ENCODE results near the gene ZNF469.

Gene ZNF469

GRCh38 chr16:88382491-88383400 lies at the start of gene ZNF469:
TSS of gene ZNF469 (plus strand) at chr16:88382959. CDS start at chr16:88427471, 44,512 bp downstream.
- DNase-seq: peak; percentile 91

GRCh38 chr16:88333848-88334777 lies 48.6 kb upstream of the ZNF469 start:
- DNase-seq: no peak

GRCh38 chr16:88334778-88335720 lies 47.7 kb upstream of the ZNF469 start:
- DNase-seq: no peak

- DNase-seq: no peak
Observed at GRCh38 chr16:88337021-88337420, 45.7 kb upstream of the ZNF469 start.

GRCh38 chr16:88337538-88337937 lies 45.2 kb upstream of the ZNF469 start:
- DNase-seq: no peak

GRCh38 chr16:88338111-88338510 lies 44.6 kb upstream of the ZNF469 start:
- DNase-seq: no peak

GRCh38 chr16:88338896-88339295 lies 43.9 kb upstream of the ZNF469 start:
- DNase-seq: no peak

- no peak for DNase-seq
Observed at GRCh38 chr16:88339930-88340754, 42.6 kb upstream of the ZNF469 start.

- no peak for DNase-seq
Observed at GRCh38 chr16:88340755-88341150, 42.0 kb upstream of the ZNF469 start.

GRCh38 chr16:88341551-88342290 lies 41.0 kb upstream of the ZNF469 start:
- DNase-seq: no peak

- DNase-seq: no peak
Observed at GRCh38 chr16:88342491-88342890, 40.3 kb upstream of the ZNF469 start.

- no peak for DNase-seq
Observed at GRCh38 chr16:88343271-88343791, 39.4 kb upstream of the ZNF469 start.

GRCh38 chr16:88344411-88345030 lies 38.2 kb upstream of the ZNF469 start:
- DNase-seq: no peak

GRCh38 chr16:88345031-88345720 lies 37.6 kb upstream of the ZNF469 start:
- no peak for DNase-seq

- DNase-seq: no peak
Observed at GRCh38 chr16:88345721-88346560, 36.8 kb upstream of the ZNF469 start.

- no peak for DNase-seq
Observed at GRCh38 chr16:88346680-88347505, 35.9 kb upstream of the ZNF469 start.

- no peak for DNase-seq
Observed at GRCh38 chr16:88347656-88348376, 34.9 kb upstream of the ZNF469 start.

Measured in 8988T (cell line).